DND-41 (cell line): ENCODE data around the gene SDCCAG8.

Experiments used
- CTCF ChIP-seq: IDR thresholded peaks from 2 replicates; pipeline ENCODE4 v1.5.1; 2012; ENCODE audit warnings: borderline replicate concordance, low read length, moderate library complexity, mild to moderate bottlenecking; ENCODE audit not compliant: poor library complexity, severe bottlenecking; ENCODE audit errors: extremely low read depth
- EZH2 ChIP-seq: IDR thresholded peaks from 3 replicates; pipeline ENCODE4 v1.6.1; 2012; ENCODE audit warnings: borderline replicate concordance, low read depth, mild to moderate bottlenecking, moderate library complexity, low read length, inconsistent platforms; ENCODE audit not compliant: severe bottlenecking

- TF ChIP-seq CTCF (peak; percentile 22), EZH2 (no peak)
Measured at GRCh38 chr1:243475966-243476365, 220.1 kb downstream of the SDCCAG8 start.
